DOHH2 (cell line): ENCODE data around the gene IFT81.

Experiments used
- EZH2phosphoT487 ChIP-seq: fragments of 200-600 bp; sonication (generic); IDR thresholded peaks from 2 replicates; pipeline ENCODE4 v1.6.1; 2017; ENCODE audit warnings: borderline replicate concordance, mild to moderate bottlenecking, antibody characterized with exemption, low read length, moderate library complexity, mixed read lengths
- TF ChIP-seq, protein P1 (sequence below): fragments of 200-600 bp; sonication (generic); IDR thresholded peaks from one replicate; pipeline ENCODE4 v1.5.1; 2014; ENCODE audit warnings: antibody characterized with exemption, mild to moderate bottlenecking, low read depth, low read length; ENCODE audit not compliant: poor library complexity, severe bottlenecking

DNA sequence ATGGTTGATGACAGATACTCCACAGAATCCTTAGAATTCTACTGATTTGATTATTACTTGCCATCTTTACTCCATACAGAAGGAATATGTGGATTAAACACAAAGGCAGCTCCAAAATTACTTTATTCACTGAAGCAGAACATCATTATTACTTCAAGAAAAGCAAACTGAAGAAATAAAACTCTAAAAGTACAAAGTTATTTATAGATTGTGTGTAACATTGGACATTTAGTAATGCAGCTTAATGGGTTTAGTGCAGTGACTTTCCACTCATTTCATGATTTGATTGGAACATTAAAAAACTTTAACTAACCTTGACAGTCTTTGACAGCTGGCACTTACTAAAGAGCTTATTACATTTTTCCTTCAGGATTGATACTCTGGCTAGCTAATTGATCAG is 97.9 kb downstream of the IFT81 start:
- TF ChIP-seq, protein P1, sequence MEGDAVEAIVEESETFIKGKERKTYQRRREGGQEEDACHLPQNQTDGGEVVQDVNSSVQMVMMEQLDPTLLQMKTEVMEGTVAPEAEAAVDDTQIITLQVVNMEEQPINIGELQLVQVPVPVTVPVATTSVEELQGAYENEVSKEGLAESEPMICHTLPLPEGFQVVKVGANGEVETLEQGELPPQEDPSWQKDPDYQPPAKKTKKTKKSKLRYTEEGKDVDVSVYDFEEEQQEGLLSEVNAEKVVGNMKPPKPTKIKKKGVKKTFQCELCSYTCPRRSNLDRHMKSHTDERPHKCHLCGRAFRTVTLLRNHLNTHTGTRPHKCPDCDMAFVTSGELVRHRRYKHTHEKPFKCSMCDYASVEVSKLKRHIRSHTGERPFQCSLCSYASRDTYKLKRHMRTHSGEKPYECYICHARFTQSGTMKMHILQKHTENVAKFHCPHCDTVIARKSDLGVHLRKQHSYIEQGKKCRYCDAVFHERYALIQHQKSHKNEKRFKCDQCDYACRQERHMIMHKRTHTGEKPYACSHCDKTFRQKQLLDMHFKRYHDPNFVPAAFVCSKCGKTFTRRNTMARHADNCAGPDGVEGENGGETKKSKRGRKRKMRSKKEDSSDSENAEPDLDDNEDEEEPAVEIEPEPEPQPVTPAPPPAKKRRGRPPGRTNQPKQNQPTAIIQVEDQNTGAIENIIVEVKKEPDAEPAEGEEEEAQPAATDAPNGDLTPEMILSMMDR = no peak
- TF ChIP-seq EZH2phosphoT487 = no peak
